Measurements from ENCODE around the gene TXNDC11. TPM values are rescaled to one million over a fixed set of nuclear protein-coding genes. Genes with fewer than 3 reads are reported as not detected.
A peak's percentile ranks its signal among the peaks of the same experiment; 100 is the strongest.

Gene TXNDC11
- polyA plus RNA-seq, 2 of the 4 experiments (the other 2 are of a cell fraction), result 22.7 to 42.4 TPM

- ChIA-PET CTCF (interaction anchor here (0.6 to 4.6 kb wide), 2 partner anchors 10 to 13 kb away, joined by 3 to 27 read pairs; partner anchors contain the start of gene ZC3H7A), POLR2A (interaction anchor here (0.7 kb wide), 1 partner anchor 28 kb away, joined by 3 read pairs; no protein-coding TSS in a partner anchor)
- no peak for TF ChIP-seq JUN (IDR thresholded peaks at IDR 0.05)
- no peak for TF ChIP-seq NPAS2 (CRISPR knock-in tag; IDR thresholded peaks at IDR 0.05; ENCODE audit: borderline replicate concordance)
- no peak for TF ChIP-seq MAX (IDR thresholded peaks at IDR 0.05)
- no peak overlapping the region for H3K4me3 ChIP-seq
- no peak for ATAC-seq
- peak overlapping the region; percentile 60 for H3K4me2 ChIP-seq
- no peak for FAIRE-seq
- DNase-seq (ENCODE audit: low read depth in 1 of 2, low spot score in 1 of 2), result no peak
- H3K9me3 ChIP-seq, result no peaks in the 10 kb centered on the region
- peaks cover 19% of the 10 kb centered on the region for H3K4me1 ChIP-seq
- peak overlapping the region in 1 of 2 experiments; percentile 54; a peak in 2 of 6 replicates for H3K27ac ChIP-seq
Measured at GRCh38 chr16:11784038-11784369, 41.3 kb upstream of the TXNDC11 start.

GRCh38 chr16:11783319-11784037 is 40.8 kb upstream of the TXNDC11 start:
- no peak overlapping the region for H3K4me3 ChIP-seq
- no peak for TF ChIP-seq CBX2 (IDR thresholded peaks at IDR 0.05; ENCODE audit: borderline replicate concordance, low read depth)
- no peak for TF ChIP-seq BHLHE40 (IDR thresholded peaks at IDR 0.05; ENCODE audit: low read depth, low read length)
- no peak for TF ChIP-seq ESRRA (IDR thresholded peaks at IDR 0.05; ENCODE audit: borderline replicate concordance, low read length)
- no peak for TF ChIP-seq SMC3 (IDR thresholded peaks at IDR 0.05)
- 55% methylated on average over 5 of the region's 5 CpGs for WGBS (ENCODE audit: missing lambda C conversion rate)
- H3K9me3 ChIP-seq, result no peaks in the 10 kb centered on the region
- ChIA-PET POLR2A (no interaction called here), CTCF (interaction anchor here (3.7 to 5.0 kb wide), 3 partner anchors 8 to 13 kb away, joined by 12 to 31 read pairs (median 27); partner anchors contain the start of gene ZC3H7A)
- peak overlapping the region; percentile 60 for H3K4me2 ChIP-seq
- no peak for DNase-seq (ENCODE audit: low read depth in 1 of 2, low spot score in 1 of 2)
- FAIRE-seq, result no peak
- peak overlapping the region; percentile 27 to 54; a peak in 3 of 6 replicates for H3K27ac ChIP-seq
- ATAC-seq, result peak in 1 of 2 experiments; percentile 40; a peak in 3 of 6 replicates
- peaks cover 19% of the 10 kb centered on the region for H3K4me1 ChIP-seq

DNA sequence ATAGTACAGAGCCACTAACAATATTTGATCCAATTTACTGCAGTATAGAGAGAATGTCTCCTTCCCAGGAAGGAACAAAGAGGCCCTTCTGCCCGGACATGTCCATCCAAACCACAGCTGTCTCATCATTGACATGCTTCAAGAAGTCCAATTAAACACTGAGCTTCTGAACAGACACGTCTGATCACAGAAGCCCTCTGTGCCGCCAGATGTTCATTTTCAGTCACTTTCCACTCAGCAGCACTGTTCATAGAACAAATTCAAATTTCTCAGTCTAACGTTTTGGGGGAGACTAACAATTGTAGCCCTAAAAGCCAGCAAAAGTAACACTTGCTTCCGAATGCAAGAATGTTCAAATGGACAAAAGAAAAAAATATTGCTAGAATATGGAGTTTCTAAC is 39.1 kb upstream of the TXNDC11 start:
- H3K4me3 ChIP-seq, result no peak overlapping the region
- peak overlapping the region in 1 of 2 experiments; percentile 26; a peak in 1 of 6 replicates for H3K27ac ChIP-seq
- WGBS (ENCODE audit: missing lambda C conversion rate), result 83% methylated on average over 5 of the region's 5 CpGs
- no peak for FAIRE-seq
- TF ChIP-seq, protein P1, sequence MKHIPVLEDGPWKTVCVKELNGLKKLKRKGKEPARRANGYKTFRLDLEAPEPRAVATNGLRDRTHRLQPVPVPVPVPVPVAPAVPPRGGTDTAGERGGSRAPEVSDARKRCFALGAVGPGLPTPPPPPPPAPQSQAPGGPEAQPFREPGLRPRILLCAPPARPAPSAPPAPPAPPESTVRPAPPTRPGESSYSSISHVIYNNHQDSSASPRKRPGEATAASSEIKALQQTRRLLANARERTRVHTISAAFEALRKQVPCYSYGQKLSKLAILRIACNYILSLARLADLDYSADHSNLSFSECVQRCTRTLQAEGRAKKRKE (CRISPR knock-in tag; IDR thresholded peaks at IDR 0.05; ENCODE audit: low read depth), result no peak
- TF ChIP-seq RARB (CRISPR knock-in tag; IDR thresholded peaks at IDR 0.05) (no peak), SREBF2 (IDR thresholded peaks at IDR 0.05) (no peak), HOXB5 (CRISPR knock-in tag; IDR thresholded peaks at IDR 0.05) (no peak), NR3C1 (IDR thresholded peaks at IDR 0.05) (no peak), ELK1 (IDR thresholded peaks at IDR 0.05; ENCODE audit: low read depth, low read length) (no peak), PBX3 (IDR thresholded peaks at IDR 0.05) (no peak)
- TF ChIP-seq, protein P2, sequence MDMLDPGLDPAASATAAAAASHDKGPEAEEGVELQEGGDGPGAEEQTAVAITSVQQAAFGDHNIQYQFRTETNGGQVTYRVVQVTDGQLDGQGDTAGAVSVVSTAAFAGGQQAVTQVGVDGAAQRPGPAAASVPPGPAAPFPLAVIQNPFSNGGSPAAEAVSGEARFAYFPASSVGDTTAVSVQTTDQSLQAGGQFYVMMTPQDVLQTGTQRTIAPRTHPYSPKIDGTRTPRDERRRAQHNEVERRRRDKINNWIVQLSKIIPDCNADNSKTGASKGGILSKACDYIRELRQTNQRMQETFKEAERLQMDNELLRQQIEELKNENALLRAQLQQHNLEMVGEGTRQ (IDR thresholded peaks at IDR 0.05), result no peak
- ChIA-PET POLR2A (interaction anchor here (1.0 kb wide), 1 partner anchor 38 kb away, joined by 5 read pairs; no protein-coding TSS in a partner anchor), CTCF (interaction anchor here (0.6 to 5.0 kb wide), 3 partner anchors 9 to 15 kb away, joined by 3 to 31 read pairs (median 12); partner anchors contain the start of gene ZC3H7A)
- peaks cover 18% of the 10 kb centered on the region for H3K4me1 ChIP-seq
- DNase-seq (ENCODE audit: low read depth in 1 of 2, low spot score in 1 of 2), result no peak
- H3K4me2 ChIP-seq, result no peak overlapping the region
- H3K9me3 ChIP-seq, result no peaks in the 10 kb centered on the region
- no peak for ATAC-seq

All from A549 (cell line).